Fibroblast of the conjunctiva (primary cell): ENCODE measurements around the gene FOXA3.

ENCODE experiments used
- DNase-seq: peaks from one replicate; pipeline ENCODE4 v3.0.0-alpha.2; 2010; ENCODE audit warnings: low read depth

The FOXA3 gene

DNA sequence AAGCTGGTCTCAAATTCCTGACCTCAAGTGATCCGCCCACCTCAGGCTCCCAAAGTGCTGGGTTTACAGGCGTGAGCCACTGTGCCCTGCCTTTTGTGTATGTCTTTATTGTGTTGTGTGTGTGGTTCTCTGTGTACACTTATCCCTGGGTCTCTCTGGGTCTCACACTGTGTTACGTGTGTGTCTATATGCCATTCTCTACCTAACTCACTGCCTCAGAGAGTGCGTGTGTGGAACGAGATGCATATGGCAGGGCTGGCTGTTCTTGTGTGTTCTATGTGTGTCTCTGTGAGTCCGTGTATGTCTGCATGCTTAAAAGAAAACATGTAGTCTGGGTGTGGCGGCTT lies 10.5 kb downstream of the FOXA3 start:
- no peak for DNase-seq

- no peak for DNase-seq
Measured at GRCh38 chr19:45876161-45876410, 12.0 kb downstream of the FOXA3 start.

- no peak for DNase-seq
Measured at GRCh38 chr19:45876411-45877197, 12.5 kb downstream of the FOXA3 start.

- DNase-seq: no peak
Measured at GRCh38 chr19:45878043-45878794, 14.1 kb downstream of the FOXA3 start.

DNA sequence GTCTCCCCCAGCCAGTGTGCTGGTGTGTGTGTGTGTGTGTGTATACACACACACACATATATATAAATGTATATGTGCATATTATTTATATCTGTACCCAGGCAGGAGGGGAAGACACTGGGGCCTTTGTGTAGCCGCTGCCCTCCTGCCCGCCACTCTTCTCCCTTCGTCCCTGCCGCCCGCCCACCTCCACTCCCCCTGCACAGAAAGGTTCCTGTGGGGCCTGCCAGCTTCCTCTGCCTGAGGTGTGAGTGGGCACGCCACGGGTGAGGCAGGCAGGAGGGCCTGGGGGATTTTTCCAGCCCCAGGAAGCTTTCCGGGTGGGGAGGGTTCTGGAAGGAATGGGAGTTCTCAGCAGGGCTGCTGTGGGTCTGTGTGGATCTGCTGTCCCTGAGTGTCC lies 14.9 kb downstream of the FOXA3 start:
- DNase-seq: no peak

- DNase-seq: no peak
Measured at GRCh38 chr19:45879971-45880370, 15.8 kb downstream of the FOXA3 start.

DNA sequence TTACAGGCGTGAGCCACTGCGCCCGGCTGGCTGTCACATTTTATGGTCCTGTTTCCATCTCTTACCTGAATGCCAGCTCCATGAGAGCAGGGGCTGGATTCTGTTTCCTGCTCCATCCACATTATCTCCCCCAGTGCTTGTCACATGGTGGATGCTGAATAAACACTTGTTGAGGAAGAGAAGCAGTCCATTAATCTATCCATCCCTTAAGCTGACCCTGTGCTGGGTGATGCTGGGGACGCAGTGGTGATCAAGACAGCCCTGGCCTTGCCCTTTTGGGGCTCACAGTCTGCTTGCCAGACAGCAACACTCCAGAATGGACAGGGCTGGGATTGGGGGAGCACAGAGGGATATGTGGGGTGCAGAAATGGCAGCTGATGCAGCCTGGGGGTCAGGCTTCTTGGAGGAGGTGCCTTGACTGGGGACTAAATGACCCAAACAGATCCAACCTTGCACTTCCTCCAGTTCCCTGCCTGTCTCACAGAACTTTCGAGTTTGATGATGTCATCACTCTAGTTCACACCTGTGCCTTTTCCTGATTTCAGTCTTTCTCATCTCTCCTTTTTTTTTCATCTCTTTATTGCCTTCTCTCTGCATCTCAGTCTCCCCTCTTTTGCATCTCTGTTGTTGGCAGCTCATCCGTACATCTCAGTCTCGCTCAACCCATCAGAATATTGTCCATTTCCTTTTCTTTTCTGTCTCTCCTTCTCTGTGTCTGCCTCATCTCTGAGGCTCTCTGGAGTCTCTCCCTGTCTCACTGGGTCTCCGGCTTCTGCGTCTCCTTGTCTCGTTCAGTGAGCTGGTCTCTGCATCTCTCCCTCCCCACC lies 17.2 kb downstream of the FOXA3 start:
- DNase-seq: no peak

GRCh38 chr19:45881909-45882528 lies 17.9 kb downstream of the FOXA3 start:
- no peak for DNase-seq

DNA sequence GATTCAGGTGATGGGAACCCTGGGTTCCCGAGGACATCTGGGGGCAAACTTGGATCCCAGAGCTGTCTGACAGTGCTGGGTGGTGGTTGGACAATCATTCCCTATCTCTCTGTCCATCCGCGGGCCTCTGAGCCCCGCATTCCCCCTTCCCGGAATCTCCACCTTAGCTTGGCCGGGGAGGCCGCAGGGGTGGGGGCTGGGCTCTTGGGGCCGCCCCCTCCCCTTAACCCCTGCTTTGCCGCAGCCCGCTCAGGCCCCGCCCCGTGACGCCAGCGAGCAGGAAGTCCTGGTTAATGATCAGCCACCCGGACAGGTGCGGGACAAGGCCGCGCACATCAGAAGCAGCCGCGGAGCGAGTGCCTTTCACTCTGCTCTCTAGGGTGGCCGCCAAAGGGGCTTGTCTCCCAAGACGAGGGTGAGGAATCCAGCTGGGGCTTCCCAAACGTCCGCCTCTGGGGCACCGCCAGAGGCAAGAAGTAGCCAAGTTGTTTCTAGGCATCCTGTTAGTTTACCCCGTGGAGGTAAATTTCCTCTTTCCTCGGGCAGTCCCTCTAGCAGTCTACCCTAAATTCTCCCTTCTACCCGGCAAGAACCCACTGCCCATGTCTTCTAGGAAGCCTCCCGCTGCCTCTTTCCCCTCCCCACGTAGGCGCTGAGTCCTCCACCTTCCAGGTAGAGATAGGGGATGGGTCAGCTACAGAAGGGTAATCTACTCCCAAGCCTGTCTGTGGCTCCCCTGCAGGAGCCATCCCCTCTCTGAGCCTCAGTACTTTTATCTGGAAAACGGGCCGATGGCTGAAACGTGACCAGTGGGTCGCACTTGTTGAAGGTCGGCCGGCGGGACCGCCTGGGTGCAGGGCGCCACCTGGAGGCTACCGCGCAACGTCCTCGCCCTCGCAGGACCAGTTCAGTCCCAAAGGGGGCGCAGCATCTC lies 18.8 kb downstream of the FOXA3 start:
- DNase-seq: peak; percentile 82

DNA sequence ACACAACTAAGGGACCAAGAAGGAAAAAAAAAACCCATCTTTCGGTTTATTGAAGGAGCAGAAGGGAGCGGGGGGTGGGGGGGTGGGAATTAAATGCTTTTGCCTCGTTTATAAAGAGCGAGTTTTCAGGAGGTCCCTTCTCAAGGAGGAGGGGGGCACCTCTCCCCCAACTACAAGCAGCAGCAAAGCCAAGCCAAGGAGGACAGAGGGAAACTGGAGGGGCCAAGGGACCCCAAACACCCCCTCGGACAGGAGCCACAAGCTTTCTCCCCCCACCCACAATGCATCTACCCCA lies 19.4 kb downstream of the FOXA3 start:
- DNase-seq: no peak

DNA sequence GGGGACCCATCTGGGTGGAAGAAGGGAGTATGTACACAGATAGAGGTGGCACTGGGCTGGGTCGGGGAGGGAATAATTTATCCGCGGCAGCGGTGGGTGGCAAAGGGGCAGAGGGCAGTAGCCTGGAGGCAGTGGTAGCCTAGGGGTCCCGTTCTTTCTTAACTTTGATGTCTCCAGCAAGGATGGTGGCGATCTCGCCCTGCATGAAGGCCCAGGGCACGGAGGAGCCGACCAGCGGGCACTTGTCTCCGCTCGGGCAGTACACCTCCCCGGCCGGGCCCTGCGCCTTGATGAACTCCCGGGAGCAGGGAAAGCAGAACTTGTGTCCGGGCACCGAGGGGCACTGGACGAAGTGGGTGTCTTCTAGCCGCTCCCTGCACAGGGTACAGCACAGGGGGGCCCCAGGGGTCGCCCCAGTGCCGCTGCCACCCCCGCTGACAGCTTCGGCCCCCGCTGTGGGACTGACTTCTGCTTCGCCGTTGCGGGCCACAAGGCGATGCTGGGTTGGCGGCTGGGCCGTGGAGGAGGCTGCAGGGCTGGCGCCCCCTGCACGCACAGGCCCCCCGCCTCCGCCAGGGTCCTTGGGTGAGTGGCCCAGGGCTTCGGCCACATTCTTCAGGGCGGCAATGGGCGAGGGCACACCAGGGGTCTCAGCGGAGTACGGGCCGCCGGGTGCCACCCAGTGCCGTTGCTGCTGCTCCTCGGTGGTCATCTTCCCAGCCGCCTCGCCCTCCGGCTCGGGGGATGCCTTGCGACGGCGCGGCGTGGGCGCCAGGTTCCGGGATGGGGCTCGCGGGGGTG lies 20.0 kb downstream of the FOXA3 start:
- DNase-seq: no peak

DNA sequence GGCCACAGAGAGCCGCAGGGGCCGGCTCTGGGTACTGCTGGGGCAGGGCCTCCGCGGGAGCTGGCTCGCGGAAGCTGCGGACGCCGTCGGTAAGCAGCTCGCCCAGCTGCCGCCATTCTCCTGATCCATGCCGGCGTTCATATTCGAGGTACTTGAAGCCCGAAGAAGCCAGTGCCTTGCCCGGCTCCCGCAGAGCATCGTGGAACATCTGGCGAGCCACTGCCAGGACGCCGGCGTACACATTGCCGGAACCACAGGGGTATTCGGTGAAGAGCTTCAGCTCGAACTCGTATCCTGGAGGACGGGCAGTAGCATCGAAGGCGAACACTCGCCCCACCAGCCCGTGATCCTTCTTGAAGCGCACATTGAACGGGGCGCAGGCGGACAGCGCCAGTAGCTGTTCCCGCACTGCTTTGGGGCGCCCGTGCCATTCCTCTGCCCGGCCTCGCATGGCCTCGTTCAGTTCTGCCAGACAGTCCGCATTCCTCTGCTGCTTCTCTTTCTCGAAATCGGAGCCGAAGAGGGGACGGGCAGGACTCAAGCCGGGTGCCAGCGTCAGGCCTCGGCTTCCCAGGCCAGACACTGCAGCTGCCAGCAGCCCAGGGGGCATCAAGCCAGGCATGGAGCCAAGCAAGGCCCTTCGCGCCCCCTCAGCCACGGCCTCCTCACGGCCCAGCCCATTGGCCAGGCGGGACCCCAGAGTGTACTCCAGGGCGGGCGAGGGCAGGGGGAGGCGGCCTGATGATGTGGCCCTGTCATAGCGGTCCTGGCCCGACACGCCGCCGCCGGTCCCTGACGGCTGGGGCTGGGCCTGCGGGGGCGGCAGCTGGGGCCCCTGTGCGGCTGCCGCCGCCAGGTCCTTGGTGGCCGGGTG lies 20.8 kb downstream of the FOXA3 start:
- no peak for DNase-seq

GRCh38 chr19:45885556-45886426 lies 21.7 kb downstream of the FOXA3 start, which contains the start of gene IRF2BP1:
Gene IRF2BP1 (minus strand): TSS chr19:45886141. CDS start chr19:45885774, 367 bp downstream.
- DNase-seq: peak; percentile 82

GRCh38 chr19:45886427-45887199 lies 22.5 kb downstream of the FOXA3 start:
- DNase-seq: peak; percentile 75

DNA sequence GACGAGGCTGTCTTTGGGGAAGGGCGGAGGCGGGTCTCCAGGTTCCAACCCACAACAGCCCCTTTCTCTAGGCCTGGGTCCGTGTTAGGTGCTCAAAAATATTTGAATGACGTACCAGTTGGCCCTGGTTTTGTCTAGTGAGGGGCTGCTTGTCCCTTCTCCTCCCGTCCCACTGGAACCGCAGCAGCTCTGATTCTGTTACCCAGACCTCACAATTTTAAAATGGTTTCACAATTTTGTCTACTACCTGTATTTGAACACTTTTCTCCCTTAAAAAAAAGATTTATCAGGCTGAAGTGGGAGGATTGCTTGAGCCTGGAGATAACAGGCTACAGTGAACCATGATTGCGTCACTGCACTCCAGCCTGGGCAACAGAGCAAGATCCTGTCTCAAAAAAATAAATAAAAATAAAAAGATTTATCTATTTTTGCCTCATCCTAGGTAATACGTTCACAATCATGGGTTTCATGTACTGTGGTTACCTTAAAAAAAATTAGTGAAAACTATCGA lies 23.1 kb downstream of the FOXA3 start:
- DNase-seq: no peak

DNA sequence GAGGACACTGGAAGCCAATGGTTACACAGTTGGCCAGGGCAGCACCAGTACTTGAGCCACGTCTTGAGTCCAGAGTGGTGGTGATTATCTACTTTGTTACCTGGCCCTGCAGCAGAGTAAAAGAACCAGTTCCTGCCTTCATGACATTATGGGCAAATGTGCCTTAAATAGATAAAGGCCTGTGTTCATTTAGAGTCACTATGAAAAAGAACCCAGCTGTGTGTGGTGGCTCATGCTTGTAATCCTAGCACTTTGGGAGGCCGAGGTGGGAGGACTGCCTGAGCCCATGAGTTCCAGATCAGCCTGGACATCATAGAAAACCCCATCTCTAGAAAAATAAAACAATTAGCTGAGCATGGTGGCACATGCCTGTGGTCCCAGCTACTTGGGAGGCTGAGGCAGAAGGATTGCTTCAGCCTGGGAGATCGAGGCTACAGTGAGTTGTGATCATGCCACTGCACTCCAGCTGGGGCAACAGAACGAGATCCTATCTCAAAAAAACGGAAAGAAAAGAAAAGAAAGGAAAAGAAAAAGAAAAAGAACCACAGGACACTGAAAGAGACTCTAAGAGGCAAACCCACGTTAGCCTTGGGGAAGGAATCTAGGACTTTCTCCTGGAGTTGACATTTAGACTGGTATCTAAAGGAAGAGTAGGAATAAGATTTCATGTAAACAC lies 25.2 kb downstream of the FOXA3 start:
- DNase-seq: no peak

GRCh38 chr19:45890877-45891276 lies 26.8 kb downstream of the FOXA3 start:
- DNase-seq: no peak
